Endothelial cell of umbilical vein (primary cell): ENCODE results near the gene CAMK2N2. TPM values are rescaled to one million over a fixed set of nuclear protein-coding genes. Genes with fewer than 3 reads are reported as not detected.

Source experiments
- Bru-seq: library from RNA; stranded (reverse); fragments of 400-500 nt; gene quantifications from one replicate; lab custom pipeline; 2021; lab: Mats Ljungman, UMichigan
- BruChase-seq, 2 experiments: library from RNA; stranded (reverse); fragments of 400-500 nt; gene quantifications; one replicate each; lab custom pipeline; 2021; lab: Mats Ljungman, UMichigan
- BruUV-seq: library from RNA; stranded (reverse); fragments of 400-500 nt; replicated peaks from 2 replicates; lab custom pipeline; 2021; lab: Mats Ljungman, UMichigan
- CTCF ChIA-PET: fragments of 300-600, 350-600 bp; sonication (Branson Sonifier 250); formaldehyde crosslinking; loops from one replicate; lab custom pipeline; 2021; ENCODE audit warnings: antibody characterized with exemption, inconsistent platforms; lab: Charles Lee
- POLR2A ChIA-PET: fragments of 300-600, 350-600 bp; sonication (Branson Sonifier 250); formaldehyde crosslinking; loops from one replicate; lab custom pipeline; 2021; ENCODE audit warnings: antibody characterized with exemption, inconsistent platforms; lab: Charles Lee
- DNase-seq: peaks from one replicate; pipeline ENCODE4 v3.0.0-alpha.2; 2011; ENCODE audit warnings: low read depth, low spot score
- FAIRE-seq: peaks from 2 replicates; lab custom pipeline; 2011; peaks lifted over from hg19 to GRCh38; lab: Jason Lieb, UNC
- H2AFZ ChIP-seq: 2 replicates; pipeline ENCODE4 v1.6.0; 2012; ENCODE audit warnings: low read depth, low read length, control low read depth, inconsistent platforms
- H3K27ac ChIP-seq: 2 replicates; pipeline ENCODE4 v1.5.1; 2011; ENCODE audit warnings: low read depth, mild to moderate bottlenecking, control low read depth, low read length, moderate library complexity; ENCODE audit not compliant: insufficient read depth
- H3K27me3 ChIP-seq, 2 experiments: 2 replicates each; pipeline versions ENCODE4 v1.6.0 to v1.6.1; 2011; ENCODE audit warnings: low read length in 2 of 2, mixed read lengths in 1 of 2; ENCODE audit not compliant: control insufficient read depth in 2 of 2, insufficient read depth in 2 of 2
- H3K36me3 ChIP-seq, 2 experiments: 2 replicates in 1 of 2; 3 replicates in 1 of 2; pipeline ENCODE4 v1.5.1; 2011; ENCODE audit warnings: low read length in 2 of 2, mild to moderate bottlenecking in 1 of 2, moderate library complexity in 1 of 2; ENCODE audit not compliant: control insufficient read depth in 2 of 2, insufficient read depth in 2 of 2; ENCODE audit errors: extremely low read depth in 1 of 2
- H3K4me1 ChIP-seq: 3 replicates; pipeline ENCODE4 v1.5.1; 2011; ENCODE audit warnings: mild to moderate bottlenecking, low read length; ENCODE audit not compliant: control insufficient read depth, insufficient read depth; ENCODE audit errors: extremely low read depth
- H3K4me2 ChIP-seq: 2 replicates; pipeline ENCODE4 v1.6.1; 2011; ENCODE audit warnings: low read length, control low read depth, mixed read lengths; ENCODE audit not compliant: insufficient read depth
- H3K4me3 ChIP-seq, 3 experiments: fragments of 200-600 bp in 1 of 3; sonication (generic), shearing (Covaris generic) in 1 of 3; replicated peaks in 1 of 3; 2 replicates each; pipeline ENCODE4 v1.5.1; 2011 to 2016; ENCODE audit warnings: control low read depth in 3 of 3, low read length in 3 of 3, mild to moderate bottlenecking in 2 of 3, inconsistent platforms in 1 of 3, low read depth in 1 of 3, moderate library complexity in 1 of 3; ENCODE audit not compliant: insufficient read depth in 1 of 3
- H3K79me2 ChIP-seq: 2 replicates; pipeline ENCODE4 v1.6.0; 2012; ENCODE audit warnings: low read length, inconsistent platforms; ENCODE audit not compliant: control insufficient read depth, insufficient read depth
- H3K9ac ChIP-seq: replicated peaks from 2 replicates; pipeline ENCODE3; 2011; ENCODE audit warnings: low read length, control low read depth; ENCODE audit not compliant: insufficient read depth; ENCODE audit errors: extremely low read depth
- H3K9me1 ChIP-seq: replicated peaks from 3 replicates; pipeline ENCODE4 v1.6.0; 2011; ENCODE audit warnings: mild to moderate bottlenecking, low read length; ENCODE audit not compliant: control insufficient read depth, insufficient read depth; ENCODE audit errors: extremely low read depth
- H3K9me3 ChIP-seq: replicated peaks from 2 replicates; pipeline ENCODE4 v1.5.1; 2012; ENCODE audit warnings: low read length, inconsistent platforms; ENCODE audit not compliant: control insufficient read depth, insufficient read depth
- H4K20me1 ChIP-seq: replicated peaks from 2 replicates; pipeline ENCODE3; 2011; ENCODE audit warnings: mild to moderate bottlenecking, low read length; ENCODE audit not compliant: control insufficient read depth, insufficient read depth; ENCODE audit errors: extremely low read depth
- EZH2 ChIP-seq: IDR thresholded peaks from 2 replicates; pipeline ENCODE4 v1.6.1; 2012; ENCODE audit warnings: borderline replicate concordance, low read depth, mild to moderate bottlenecking, moderate library complexity, low read length, inconsistent platforms; ENCODE audit not compliant: severe bottlenecking
- FOS ChIP-seq: IDR thresholded peaks from 2 replicates; pipeline ENCODE4 v1.6.1; 2011; ENCODE audit warnings: mild to moderate bottlenecking, low read length, moderate library complexity, borderline replicate concordance; ENCODE audit not compliant: insufficient read depth
- GATA2 ChIP-seq: IDR thresholded peaks from 2 replicates; pipeline ENCODE4 v1.7.0; 2011; ENCODE audit warnings: low read depth, mild to moderate bottlenecking, moderate library complexity, mixed read lengths, low read length; ENCODE audit not compliant: insufficient read length, insufficient read depth
- JUN ChIP-seq: IDR thresholded peaks from 2 replicates; pipeline ENCODE4 v1.6.1; 2011; ENCODE audit warnings: borderline replicate concordance, low read depth; ENCODE audit not compliant: insufficient read length, insufficient read depth
- MYC ChIP-seq: IDR thresholded peaks from one replicate; pipeline ENCODE4 v1.6.1; 2011; ENCODE audit warnings: mild to moderate bottlenecking, low read depth, low read length
- POLR2A ChIP-seq: IDR thresholded peaks from 2 replicates; pipeline ENCODE4 v1.6.1; 2012; ENCODE audit warnings: low read depth, mild to moderate bottlenecking, control low read depth, low read length
- POLR2AphosphoS5 ChIP-seq: IDR thresholded peaks from 2 replicates; pipeline ENCODE4 v1.6.1; 2012; ENCODE audit warnings: low read depth, mild to moderate bottlenecking, control low read depth, low read length, moderate library complexity; ENCODE audit not compliant: insufficient read depth
- dilution Hi-C: fragments of 300-500 bp; cut with MboI; formaldehyde crosslinking; loops from one replicate; pipeline ENCODE4 v1.15.0; 2019; ENCODE audit warnings: low sequenced_read_pairs; ENCODE audit not compliant: extremely low pct_ligation_motif_present
- intact Hi-C: fragments of 100-400 bp; cut with micrococcal nuclease; formaldehyde crosslinking; loops from one replicate; pipeline ENCODE4 v1.10.0; 2022
- long read RNA-seq: library from polyadenylated mRNA; stranded (forward); transcript quantifications from one replicate; pipeline ENCODE4 v2.0.0, GENCODE V29; 2021
- polyA minus RNA-seq, 3 experiments: library from RNA; depleted of rRNA, polyadenylated mRNA; stranded (reverse); fragments of >200 nt; gene quantifications; 1 replicate in 1 of 3; 2 replicates in 2 of 3; pipeline ENCODE4 v1.2.3, GENCODE V29; 2011
- polyA plus RNA-seq, 4 experiments: library from polyadenylated mRNA; depleted of rRNA in 3 of 4; stranded (reverse) in 3 of 4; unstranded in 1 of 4; fragments of >200 nt; gene quantifications; 2 replicates each; pipeline versions ENCODE4 v1.2.1 to v1.2.3, GENCODE V29; 2011 to 2012; ENCODE audit warnings: missing spikeins in 1 of 4
- total RNA-seq: library from RNA; stranded (reverse); gene quantifications from 2 replicates; pipeline ENCODE4 v1.2.3, GENCODE V29; 2021
- TF ChIP-seq, protein P1 (sequence below): IDR thresholded peaks from 2 replicates; pipeline ENCODE4 v1.6.1; 2011; ENCODE audit not compliant: insufficient read depth, insufficient read length
- TF ChIP-seq, protein P2 (sequence below), 2 donors: IDR thresholded peaks; 1 replicate in 1 of 2; 2 replicates in 1 of 2; pipeline ENCODE4 v1.5.1; 2011; ENCODE audit warnings: low read length in 2 of 2, mild to moderate bottlenecking in 2 of 2, moderate library complexity in 2 of 2, control low read depth in 1 of 2, inconsistent platforms in 1 of 2, low read depth in 1 of 2; ENCODE audit not compliant: insufficient read depth in 1 of 2; ENCODE audit errors: extremely low read depth in 1 of 2

Gene CAMK2N2
- total RNA-seq: not detected in 2 replicates
- 0.11 TPM in 1 of 2 replicates, not detected in the other for polyA plus RNA-seq
- polyA plus RNA-seq (2011; cell fraction: cytosol; rRNA removed): 0.06 and 0.07 TPM in 2 replicates
- polyA plus RNA-seq (2011; cell fraction: nucleus; rRNA removed): not detected in 2 replicates
- not detected in 2 replicates for polyA plus RNA-seq (2012)
- polyA minus RNA-seq: 0.19 TPM in 1 of 2 replicates, not detected in the other
- polyA minus RNA-seq (2011; cell fraction: cytosol; rRNA and poly(A)+ RNA removed): 5.5 TPM
- not detected in 2 replicates for polyA minus RNA-seq (2011; cell fraction: nucleus; rRNA and poly(A)+ RNA removed)
- Bru-seq, nascent RNA: not detected
- BruChase-seq, experiment 1, labeled RNA remaining after a 6-hour chase: percentile 17 among the genes with signal in this experiment
- BruChase-seq, experiment 2, labeled RNA remaining after a 2-hour chase: not detected
- long read RNA-seq: 0 reads

- peak within 1 kb of the TSS; percentile 9 for H2AFZ ChIP-seq
- H3K4me3 ChIP-seq: peak within 1 kb of the TSS in 2 of 3 experiments; percentile 24 to 28
- H3K9me1 ChIP-seq: no peaks in the 10 kb centered on the region
- dilution Hi-C loops (no loop called here), intact Hi-C loops (no loop called here)
- peak within 1 kb of the TSS; percentile 58 for H3K4me2 ChIP-seq
- H3K27me3 ChIP-seq: peaks cover 26 to 36% of the 10 kb centered on the region in 2 experiments
- no peak within 1 kb of the TSS for H3K27ac ChIP-seq
- H3K79me2 ChIP-seq: no peaks in the 10 kb centered on the region
- no peaks in the 10 kb centered on the region for H4K20me1 ChIP-seq
- CTCF ChIA-PET: interaction anchor here (1.3 to 3.4 kb wide), 4 partner anchors 10 to 34 kb away, joined by 4 to 16 read pairs (median 10); partner anchors contain the start of gene EEF1AKMT4
- H3K9me3 ChIP-seq: no peaks in the 10 kb centered on the region
- TF ChIP-seq FOS (no peak), MYC (no peak), POLR2A (no peak), POLR2AphosphoS5 (no peak), GATA2 (no peak), JUN (no peak), EZH2 (no peak)
- TF ChIP-seq, protein P1, sequence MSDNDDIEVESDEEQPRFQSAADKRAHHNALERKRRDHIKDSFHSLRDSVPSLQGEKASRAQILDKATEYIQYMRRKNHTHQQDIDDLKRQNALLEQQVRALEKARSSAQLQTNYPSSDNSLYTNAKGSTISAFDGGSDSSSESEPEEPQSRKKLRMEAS: no peak
- TF ChIP-seq, protein P2, sequence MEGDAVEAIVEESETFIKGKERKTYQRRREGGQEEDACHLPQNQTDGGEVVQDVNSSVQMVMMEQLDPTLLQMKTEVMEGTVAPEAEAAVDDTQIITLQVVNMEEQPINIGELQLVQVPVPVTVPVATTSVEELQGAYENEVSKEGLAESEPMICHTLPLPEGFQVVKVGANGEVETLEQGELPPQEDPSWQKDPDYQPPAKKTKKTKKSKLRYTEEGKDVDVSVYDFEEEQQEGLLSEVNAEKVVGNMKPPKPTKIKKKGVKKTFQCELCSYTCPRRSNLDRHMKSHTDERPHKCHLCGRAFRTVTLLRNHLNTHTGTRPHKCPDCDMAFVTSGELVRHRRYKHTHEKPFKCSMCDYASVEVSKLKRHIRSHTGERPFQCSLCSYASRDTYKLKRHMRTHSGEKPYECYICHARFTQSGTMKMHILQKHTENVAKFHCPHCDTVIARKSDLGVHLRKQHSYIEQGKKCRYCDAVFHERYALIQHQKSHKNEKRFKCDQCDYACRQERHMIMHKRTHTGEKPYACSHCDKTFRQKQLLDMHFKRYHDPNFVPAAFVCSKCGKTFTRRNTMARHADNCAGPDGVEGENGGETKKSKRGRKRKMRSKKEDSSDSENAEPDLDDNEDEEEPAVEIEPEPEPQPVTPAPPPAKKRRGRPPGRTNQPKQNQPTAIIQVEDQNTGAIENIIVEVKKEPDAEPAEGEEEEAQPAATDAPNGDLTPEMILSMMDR (IDR thresholded peaks at IDR 0.05; ENCODE audit: extremely low read depth in 1 of 2, insufficient read depth in 1 of 2, low read depth in 1 of 2, low read length in 2 of 2): no peak
- H3K9ac ChIP-seq: no peak within 1 kb of the TSS
- peak; percentile 28 for FAIRE-seq
- no peaks in the 10 kb centered on the region for H3K36me3 ChIP-seq
- no peak for DNase-seq
- peaks cover 13% of the 10 kb centered on the region for H3K4me1 ChIP-seq
- BruUV-seq: no TSS peak
- POLR2A ChIA-PET: no interaction called here
Measured at GRCh38 chr3:184261270-184261853, at the start of gene CAMK2N2. Gene CAMK2N2, minus strand, starts transcription at chr3:184261553. Its CDS starts 268 bp downstream, at chr3:184261285.
